Left hindlimb (tissue), 1 donor: ENCODE data around the gene WSB2.
"Not testable (repeated sequence)": the region's sequence is repeated elsewhere in the genome, so short reads cannot be mapped to it uniquely, and the experiment has no call there.

ENCODE experiments used
- DNase-seq: peaks from one replicate; pipeline ENCODE4 v3.0.0-alpha.2; 2018

The WSB2 gene

DNA sequence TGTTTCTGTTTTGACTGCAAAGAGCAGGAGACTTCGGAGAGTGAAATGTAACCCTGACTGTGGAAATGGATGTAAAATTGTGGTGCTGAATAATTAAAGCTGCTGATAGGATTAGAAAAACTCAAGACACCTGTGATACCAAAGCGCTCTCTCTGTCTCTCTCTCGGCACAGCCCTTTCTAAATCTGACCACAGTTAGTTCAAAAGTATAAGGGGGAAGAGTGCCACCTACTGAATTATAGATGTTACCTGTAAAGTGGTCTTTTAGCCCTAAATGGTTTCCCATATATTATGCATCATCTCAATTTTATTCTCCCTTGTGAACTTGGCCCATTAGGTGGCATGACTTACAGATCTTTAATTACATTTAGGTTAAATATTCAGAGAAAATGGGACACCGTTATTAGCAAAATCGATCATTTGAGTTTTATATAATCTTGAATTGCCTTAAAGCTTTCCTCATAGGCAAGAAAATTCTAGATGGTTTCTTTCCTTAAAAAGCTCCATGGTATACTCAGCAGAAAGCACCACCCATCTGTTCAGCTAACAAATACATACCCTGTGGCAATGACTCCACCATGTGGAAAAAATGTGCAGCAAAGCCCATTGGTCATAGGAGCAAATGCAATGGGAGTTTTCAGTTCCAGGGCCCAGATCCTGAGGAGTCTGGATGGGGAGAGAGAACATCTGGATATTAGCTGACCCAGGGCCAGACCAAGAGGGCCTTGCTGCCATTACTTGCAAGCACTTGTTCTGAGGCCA lies 26.4 kb downstream of the WSB2 start:
- no peak for DNase-seq

DNA sequence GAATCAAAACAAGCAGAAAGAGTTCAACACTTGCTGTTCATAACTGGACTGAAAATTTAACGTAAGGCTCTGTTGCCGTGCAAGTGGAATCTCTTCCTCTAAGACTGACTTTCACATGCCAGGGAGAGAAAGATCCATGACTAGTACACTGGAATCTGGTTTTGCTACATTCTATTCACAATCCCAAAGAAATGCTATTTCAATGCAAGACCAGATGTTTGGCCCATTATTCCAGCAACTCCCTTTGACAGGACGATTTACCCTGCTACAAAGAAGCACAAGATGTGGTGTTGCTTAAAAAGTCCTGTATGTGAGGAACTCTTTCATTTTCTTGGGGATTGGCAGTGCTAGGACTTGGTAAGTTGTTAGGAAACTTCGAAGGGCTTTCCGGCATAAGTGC lies 27.1 kb downstream of the WSB2 start:
- DNase-seq, result no peak

DNA sequence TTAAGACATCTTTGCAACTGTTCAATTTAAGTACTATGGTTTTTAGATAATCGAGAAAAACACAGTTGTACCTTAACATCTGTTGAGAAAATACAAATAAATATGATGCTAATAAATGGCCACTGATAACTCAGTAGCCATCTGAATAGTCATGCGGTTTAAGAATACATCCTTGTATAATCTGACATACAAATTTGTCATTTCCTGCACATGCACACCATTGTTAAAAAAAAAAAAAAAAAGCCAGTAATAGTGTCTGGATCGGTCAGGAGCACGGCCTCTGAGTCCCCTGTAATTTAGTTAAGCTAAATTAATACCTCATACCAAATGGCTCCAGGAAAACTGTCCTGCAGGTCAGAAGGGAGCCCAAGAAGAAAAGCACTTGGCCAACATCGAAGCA lies 27.7 kb downstream of the WSB2 start:
- DNase-seq, result no peak

DNA sequence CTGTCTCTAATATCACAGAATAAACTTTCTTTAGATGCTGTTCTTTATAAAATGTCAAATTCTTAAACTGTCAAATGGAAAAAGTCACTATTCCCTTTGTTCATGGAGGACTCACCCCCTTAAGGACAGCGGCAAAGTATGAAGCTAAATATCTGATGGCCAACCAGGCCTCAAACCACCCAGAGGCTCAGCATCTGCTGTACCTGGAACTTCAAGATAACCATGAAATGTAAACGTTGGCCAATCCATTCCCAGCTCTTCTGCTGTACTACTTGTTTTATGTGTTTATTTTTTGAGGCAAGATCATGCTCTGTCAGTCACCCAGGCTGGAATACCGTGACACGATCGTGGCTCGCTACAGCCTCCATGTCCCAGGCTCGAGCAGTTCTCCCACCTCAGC lies 28.8 kb downstream of the WSB2 start:
- DNase-seq, result no peak

DNA sequence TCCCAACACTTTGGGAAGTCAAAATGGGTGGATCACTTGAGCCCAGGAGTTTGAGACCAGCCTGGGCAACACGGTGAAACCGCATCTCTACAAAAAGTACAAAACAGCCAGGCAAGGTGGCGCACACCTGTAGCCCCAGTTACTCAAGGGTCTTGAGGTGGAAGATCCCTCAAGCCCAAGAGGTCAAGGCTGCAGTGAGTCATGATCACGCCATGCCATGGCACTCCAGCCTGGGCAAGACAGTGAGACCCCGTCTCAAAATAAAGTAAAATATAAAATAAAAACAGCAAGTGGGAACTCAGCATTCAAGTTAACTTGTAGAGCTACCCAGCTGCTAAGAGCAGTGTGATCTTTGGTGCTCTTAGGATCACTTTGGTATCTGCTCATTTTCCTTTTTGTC lies 31.8 kb downstream of the WSB2 start:
- DNase-seq, result no peak

DNA sequence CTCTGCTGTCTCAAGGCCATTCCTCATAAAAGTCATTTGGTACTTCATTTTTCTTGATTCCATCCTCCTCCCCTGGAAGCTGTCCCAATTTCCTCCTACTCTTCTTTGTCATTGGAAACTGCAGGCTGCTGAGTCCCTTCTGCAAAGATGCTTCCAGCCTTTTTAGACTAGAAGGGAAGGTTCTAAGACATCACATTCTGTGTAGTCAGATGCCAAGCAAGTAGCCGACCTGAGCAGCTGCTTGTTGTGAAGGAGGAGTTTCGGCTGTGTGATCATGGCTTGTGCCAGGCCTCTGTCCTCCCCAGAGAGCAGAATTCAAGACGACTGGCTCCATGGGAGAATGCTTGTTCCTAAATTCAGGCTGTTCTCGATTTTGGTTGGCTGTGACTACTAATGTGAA lies 35.8 kb downstream of the WSB2 start:
- no peak for DNase-seq

DNA sequence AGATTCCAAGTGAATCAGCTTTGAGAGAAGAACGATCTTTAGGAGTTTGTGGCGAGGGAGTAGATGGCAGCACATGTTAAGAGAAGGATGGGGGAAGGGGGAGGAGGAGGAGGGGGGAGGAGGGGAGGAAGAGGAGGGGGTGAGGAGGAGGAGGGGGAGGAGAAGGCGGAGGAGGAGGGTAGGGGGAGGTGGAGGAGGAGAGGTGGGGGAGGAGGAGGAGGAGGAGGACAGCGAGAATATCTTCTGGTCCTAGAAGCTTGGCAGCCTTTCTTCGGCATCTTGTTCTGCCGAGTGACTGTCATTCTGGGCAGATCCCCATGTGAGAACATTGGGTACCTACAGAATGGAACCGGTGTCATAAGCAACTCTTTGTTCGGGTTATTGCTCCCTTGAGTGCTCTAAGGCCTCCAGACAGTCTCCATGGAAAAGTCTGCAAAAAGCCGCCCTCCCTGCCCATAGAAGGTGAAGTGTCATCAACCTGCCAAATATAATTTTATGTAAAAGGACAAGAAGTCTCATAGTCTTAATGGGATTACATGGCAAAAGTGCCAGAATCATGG lies 37.6 kb downstream of the WSB2 start:
- DNase-seq, result no peak

DNA sequence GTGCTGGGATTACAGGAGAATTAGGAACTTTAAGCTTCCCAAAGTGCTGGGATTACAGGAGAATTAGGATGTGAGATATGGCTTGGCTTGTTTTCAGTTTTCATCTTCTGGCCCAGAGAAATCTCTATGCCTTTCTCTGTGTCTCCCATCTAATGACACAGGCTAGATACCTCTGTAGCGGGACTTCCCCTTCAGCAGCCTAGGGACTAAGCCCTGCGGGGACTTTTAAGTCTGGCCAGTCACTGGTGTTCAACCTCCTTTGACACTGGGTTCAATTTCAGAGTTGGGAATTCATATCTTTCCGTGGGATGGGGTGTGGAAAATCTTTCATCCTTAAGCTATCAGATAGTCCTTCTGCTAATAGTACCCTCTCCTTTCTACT lies 38.3 kb downstream of the WSB2 start:
- no peak for DNase-seq

DNA sequence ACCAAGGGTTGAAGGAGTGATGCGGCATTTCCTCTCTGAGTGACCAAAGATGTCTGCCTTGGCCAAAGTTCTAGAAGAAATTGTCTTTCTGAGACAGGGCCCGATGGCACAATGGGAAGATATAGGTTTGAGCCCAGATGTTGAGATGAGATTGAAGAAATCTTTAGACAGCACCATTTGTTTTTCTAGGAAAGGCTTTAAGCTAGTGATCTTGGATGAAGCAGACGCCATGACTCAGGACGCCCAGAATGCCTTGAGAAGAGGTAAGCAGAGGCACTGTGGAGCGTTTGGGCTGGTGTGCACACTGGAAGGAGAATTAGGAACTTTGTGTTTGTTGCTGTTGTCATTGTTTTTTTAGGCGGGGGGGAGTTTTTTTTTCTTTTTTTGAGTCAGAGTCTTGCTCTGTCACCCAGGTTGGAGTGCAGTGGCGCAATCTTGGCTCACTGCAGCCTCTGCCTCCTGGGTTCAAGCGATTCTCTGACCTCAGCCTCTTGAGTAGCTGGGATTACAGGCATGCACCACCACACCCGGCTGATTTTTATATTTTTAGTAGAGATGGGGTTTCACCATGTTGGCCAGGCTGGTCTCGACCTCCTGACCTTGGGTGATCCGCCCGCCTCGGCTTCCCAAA lies 38.8 kb downstream of the WSB2 start:
- not testable (repeated sequence) for DNase-seq

DNA sequence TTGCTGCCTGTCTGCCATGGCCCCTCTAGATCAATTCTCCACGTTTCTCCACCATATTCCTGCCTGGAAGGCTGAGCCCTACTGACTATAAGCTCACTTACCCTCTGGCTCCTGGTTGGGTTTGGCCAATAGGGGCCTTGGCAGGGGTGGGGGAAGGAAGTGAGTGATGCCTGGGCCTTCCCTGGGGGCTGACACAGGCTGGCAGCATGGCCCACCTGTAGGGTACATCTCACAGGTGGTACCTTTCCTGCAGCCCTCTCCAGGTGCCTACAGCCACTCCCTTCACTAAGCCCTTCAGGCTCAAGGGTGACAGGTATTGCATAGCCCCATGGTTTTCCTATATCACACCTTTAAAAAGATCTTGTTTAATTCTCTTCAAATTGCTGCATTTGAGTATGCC lies 40.9 kb downstream of the WSB2 start:
- DNase-seq, result no peak

DNA sequence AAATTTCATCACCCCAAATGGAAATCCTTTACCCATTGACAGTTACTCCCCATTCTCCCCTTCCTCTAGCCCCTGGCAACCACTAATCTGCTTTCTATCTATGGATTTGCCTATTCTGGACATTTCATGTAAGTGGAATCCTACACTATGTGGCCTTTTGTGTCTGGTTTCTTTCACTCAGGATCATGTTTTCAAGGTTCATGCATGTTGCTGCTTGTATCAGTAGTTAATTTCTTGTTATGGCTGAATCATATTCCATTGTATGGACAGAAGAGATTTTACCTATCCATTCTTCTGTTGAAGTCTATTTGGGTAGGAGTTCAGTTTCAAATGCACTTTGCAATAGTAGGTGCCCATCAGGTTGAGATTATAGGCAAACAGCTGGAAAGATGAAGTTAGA lies 43.1 kb downstream of the WSB2 start:
- no peak for DNase-seq

DNA sequence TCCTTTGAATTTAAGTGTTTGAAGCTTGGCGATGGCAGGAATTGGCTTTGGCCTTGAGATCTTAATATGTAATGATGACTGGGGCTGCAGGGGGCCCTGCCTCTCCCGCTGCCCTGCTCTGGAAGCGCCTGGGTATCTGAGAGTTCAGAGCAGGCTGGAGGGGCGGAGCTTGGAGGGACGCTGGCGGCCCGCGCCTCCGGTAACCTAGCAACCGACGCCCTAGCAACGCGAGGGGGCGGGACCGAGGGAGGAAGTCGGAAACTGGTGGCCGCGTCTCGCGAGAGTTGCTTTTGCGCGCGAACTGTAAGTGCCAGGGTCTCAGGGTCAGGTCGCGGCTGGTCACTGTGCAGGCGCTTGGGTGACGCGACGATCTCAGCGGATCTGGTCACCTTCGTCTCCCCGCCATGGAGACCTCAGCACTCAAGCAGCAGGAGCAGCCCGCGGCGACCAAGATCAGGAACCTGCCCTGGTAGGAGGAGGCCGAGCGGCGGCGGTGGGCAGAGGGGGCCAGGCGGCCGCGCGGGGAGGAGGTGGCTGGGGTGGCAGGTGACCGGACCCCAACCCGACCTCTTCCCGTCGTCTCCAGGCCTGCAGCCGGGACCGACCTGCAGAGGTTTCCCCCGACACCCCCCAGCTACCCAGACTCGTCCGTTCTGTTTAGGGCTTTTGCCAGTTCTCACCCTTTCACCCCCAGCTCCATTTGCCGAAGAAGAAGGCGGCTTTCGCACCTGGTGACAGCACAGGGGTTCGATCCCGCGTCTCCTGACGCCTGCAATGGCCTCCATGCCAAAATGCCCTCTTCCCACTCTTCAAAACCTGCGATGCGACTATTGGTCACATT lies 44.3 kb downstream of the WSB2 start, which contains the start of gene RFC5:
RFC5 (plus strand) TSS at position 280 of the 841 bp plus-strand sequence; CDS start at position 405, 125 bp downstream.
- peak; percentile 97 for DNase-seq

DNA sequence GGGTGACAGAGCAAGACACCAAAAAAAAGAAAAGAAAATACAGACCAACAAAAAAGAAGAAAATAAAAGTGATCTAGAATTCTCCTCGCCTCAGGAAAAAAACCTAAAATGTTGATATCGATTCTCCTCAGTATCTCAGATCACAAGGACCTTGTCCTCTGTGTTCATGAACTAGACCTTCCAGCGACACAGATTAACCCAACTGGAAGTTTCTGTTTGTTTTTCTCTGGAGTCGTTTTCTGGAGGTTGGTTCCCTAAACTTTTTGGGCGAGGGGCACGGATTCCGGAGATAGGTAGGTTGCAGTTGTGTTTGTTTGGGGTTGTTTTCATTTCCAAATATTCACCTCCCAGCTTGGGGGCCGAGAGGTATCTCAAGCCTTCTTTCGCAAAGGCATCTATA lies 45.0 kb downstream of the WSB2 start:
- DNase-seq, result no peak

DNA sequence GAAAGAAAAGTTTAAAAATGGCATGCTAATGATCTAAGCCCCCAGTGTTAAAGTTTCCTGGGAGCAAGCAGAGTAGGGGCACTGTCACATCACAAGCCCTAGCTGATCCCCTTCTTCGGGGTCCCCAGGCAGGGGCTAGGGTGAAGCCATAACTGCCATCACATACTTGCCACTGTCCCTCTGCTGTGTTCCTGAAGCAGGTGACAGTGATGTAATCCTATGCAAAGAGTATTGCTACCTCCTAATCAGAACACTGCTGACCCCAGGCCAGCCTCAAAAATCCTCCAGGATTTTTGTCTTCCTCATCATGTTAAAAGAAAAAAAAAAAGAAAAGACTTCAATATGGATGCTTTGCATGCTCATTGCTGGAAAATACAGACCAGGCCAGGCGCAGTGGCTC lies 45.7 kb downstream of the WSB2 start:
- no peak for DNase-seq

DNA sequence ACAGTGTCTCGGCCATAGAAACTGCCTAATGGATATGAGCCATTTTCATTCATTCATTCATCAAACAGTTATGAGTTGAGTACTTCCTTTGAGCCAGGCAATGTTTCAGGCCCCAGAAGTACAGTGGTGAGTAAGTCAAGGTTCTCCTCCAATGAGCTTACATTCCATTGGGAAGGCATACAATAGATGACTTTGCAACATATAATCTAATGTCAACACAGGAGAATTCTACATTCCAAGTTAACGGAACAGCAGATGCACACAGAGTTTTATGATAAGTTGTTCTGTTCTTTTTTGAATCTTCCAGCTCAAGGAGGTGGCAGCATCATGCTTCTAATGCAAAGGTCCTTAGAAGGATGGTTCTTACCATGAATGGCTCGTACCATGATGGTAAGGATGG lies 47.7 kb downstream of the WSB2 start:
- DNase-seq, result no peak

DNA sequence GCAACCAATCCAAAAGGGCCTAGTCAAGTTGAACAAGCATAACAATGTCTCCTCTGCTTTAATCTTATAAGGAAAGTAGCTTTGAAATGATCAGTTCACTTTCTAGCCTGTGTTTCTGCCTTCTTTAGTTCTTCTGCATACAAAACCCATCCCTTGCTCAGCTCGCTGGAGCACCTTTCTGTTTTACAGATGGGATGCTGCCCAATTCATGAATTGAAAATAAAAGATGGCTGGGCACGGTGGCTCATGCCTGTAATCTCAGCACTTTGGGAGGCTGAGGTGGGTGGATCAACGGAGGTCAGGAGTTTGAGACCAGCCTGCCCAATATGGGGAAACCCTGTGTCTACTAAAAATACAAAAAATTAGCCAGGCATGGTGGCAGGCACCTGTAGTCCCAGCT lies 49.0 kb downstream of the WSB2 start:
- no peak for DNase-seq

DNA sequence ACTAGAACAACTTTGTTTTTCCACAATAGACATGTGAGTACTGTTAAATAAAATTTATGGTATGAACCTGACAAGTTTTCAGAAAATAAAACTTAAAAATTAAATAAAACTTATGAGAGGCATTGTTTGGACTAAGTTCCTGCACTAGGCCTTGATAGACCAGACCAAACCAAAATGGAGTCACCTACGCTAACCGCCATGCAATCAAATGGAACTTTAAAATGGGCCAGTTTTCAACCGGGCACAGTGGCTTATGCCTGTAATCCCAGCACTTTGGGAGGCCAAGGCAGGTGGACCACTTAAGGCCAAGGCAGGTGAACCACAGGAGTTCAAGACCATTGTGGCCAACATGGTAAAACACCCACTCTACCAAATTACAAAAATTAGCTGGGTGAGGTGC lies 49.6 kb downstream of the WSB2 start:
- DNase-seq, result no peak

DNA sequence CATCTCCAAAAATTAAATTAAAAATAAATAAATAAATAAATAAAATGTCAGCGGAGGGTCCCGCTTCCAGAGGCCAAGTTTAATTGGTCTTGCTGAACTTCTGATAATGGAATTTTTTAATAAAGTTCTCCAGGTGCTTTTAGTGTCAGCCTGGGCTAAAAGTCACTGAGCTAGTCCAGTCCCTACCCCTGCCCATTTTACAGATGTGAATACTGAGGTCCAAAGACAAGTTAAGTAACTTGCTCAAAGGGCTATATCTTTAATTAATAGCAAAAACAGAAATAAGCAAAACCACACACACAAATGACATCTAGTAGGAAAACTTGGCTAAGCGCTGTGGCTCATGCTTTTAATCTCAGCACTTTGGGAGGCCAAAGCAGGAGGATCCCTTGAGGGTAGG lies 50.1 kb downstream of the WSB2 start:
- no peak for DNase-seq

DNA sequence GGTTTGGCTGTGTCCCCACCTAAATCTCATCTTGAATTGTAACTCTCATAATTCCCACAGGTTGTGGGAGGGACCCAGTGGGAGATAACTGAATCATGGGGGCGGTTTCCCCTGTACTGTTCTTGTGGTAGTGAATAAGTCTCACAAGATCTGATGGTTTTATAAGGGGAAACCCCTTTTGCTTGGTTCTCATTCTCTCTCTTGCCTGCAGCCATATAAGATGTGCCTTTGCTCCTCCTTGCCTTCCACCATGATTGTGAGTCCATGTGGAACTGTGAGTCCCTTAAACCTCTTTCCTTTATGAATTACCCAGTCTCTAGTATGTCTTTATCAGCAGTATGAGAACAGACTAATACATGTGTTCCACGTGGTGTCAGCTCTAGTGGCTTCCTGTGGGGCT lies 61.2 kb downstream of the WSB2 start:
- DNase-seq, result not testable (repeated sequence)

DNA sequence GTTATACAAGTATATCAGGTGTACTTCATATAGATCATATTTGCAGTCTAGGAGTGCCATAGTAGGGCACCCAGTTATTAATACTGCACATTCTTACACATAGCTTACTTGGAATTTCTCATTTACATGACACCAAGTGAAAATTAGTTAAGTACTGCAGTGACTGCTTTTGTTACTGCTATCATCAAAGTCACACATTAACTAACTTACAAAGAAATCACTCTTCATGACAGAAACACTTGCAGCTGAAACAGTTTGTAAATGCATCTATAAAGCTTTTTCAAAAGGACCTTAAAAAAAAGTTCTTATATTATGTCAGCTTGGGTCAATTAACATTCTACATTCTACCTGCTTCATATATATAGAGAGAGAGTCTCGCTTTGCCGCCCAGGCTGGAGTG lies 62.3 kb downstream of the WSB2 start:
- DNase-seq, result no peak

DNA sequence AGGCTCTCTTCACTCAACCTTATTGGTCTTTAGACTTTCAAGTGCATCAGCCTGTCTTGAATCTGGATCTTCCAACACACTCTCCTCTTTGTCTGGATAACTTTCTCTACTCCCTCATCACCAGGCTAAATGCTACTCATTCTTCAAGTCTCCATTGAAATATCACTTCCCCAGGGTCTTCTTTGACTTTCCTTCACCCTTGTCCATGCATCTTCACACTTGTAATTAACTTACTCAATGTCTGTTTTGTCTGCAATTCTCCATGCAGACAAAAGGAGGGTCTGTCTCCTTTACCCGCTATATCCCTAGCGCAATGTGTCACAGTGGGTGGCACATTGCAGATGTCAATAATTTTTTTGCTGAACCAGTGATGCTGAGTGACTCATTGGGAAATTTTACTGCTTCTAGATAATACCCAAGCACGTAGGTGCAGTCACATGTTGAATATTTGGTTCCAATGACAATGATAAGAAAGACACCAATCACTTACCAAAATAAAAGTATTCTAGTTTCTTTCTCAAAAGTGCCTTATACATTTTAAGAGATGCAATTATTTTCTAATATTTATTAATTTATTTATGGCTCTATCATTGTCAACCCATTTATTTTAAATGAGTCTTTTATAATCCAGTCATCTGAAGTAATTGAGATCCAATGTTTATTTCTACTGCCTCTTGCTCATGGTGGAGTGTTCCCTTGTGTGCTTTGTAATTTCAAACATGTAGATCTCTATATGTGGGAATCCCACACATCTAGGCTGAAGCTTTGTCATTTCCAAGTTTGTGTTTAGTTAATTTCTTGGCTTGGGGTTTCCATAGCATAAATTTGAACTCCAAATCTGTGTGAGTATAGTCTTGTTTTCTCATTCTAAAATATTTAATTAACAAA lies 66.2 kb downstream of the WSB2 start:
- no peak for DNase-seq

DNA sequence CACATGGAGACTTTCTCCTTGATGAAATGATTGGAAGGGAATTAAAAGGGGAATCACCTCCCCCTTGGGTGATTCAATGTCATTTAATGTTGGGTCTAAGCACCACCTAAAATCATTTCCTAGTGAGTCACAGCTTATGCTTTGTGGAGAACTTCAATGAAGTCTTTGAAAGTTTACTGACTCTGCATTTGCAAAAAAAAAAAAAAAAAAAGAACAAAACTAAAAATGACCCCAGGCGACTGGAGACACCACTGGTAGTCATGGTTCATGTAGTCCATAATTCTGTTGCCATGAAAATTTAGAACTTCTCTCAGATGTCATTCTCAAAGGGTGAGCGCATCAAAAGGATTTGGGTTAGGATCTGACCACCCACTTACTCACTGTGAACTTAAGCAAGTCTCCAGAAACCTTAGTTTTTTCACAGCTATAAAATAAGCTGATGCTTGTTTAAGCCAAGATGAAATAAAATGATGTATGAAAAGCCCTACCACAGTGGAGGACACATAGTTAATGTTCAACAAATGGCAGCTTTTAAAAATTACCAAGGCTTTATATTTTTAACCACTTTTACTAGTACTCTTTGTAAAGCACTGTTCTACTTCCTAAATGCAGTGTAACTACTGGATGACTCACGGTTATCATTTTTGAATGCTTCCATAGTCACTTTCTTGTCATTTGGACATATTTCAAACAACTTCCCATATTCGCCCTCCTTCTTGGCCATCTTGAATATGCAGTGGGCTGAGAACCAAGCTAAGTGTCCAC lies 74.1 kb downstream of the WSB2 start:
- DNase-seq, result no peak
